HepG2 (cell line): ENCODE measurements around the gene PIM3. TPM values are rescaled to one million over a fixed set of nuclear protein-coding genes. Genes with fewer than 3 reads are reported as not detected.

Source experiments
- CHD4 ChIP-seq: fragments of 200-600 bp; sonication (generic); IDR thresholded peaks from 2 replicates; pipeline ENCODE4 v1.7.0; 2017; ENCODE audit warnings: mild to moderate bottlenecking, low read length, borderline replicate concordance
- E2F5 ChIP-seq: sonication (generic); formaldehyde crosslinking; conservative IDR thresholded peaks from 2 replicates; pipeline ENCODE4 v1.4.0; 2020; ENCODE audit warnings: missing genetic modification reagents
- FOXA1 ChIP-seq, 2 experiments: fragments of 450-650 bp in 1 of 2; sonication (generic) in 1 of 2; formaldehyde crosslinking in 1 of 2; IDR thresholded peaks; 2 replicates each; pipeline versions ENCODE4 v1.4.0 to v1.6.1; 2016 to 2020; ENCODE audit warnings: missing genetic modification reagents in 1 of 2
- GLMP ChIP-seq: sonication (generic); formaldehyde crosslinking; IDR thresholded peaks from 2 replicates; pipeline ENCODE4 v1.9.0; 2021; ENCODE audit warnings: missing genetic modification reagents, mild to moderate bottlenecking, borderline replicate concordance
- HOMEZ ChIP-seq: IDR thresholded peaks from 2 replicates; pipeline ENCODE4 v1.6.1; 2016; ENCODE audit warnings: low read depth
- NFE2L1 ChIP-seq: sonication (generic); formaldehyde crosslinking; IDR thresholded peaks from 2 replicates; pipeline ENCODE4 v1.4.0; 2020; ENCODE audit warnings: missing genetic modification reagents, mild to moderate bottlenecking, borderline replicate concordance
- PATZ1 ChIP-seq: sonication (generic); formaldehyde crosslinking; IDR thresholded peaks from 2 replicates; pipeline ENCODE4 v1.4.0; 2020; ENCODE audit warnings: missing genetic modification reagents
- PAWR ChIP-seq: sonication (generic); formaldehyde crosslinking; IDR thresholded peaks from 2 replicates; pipeline ENCODE4 v1.4.0; 2020; ENCODE audit warnings: missing genetic modification reagents, mild to moderate bottlenecking, borderline replicate concordance
- PREB ChIP-seq: sonication (generic); formaldehyde crosslinking; IDR thresholded peaks from 2 replicates; pipeline ENCODE4 v1.4.0; 2020; ENCODE audit warnings: missing genetic modification reagents
- PTBP1 ChIP-seq: fragments of 200-400 bp; formaldehyde crosslinking; IDR thresholded peaks from 2 replicates; pipeline ENCODE4 v1.6.1; 2018; ENCODE audit warnings: low read length, low read depth; ENCODE audit not compliant: poor library complexity, severe bottlenecking
- RAD51 ChIP-seq: fragments of 450-650 bp; IDR thresholded peaks from 2 replicates; pipeline ENCODE4 v1.6.1; 2016; ENCODE audit warnings: borderline replicate concordance
- RNF219 ChIP-seq: sonication (generic); formaldehyde crosslinking; IDR thresholded peaks from 2 replicates; pipeline ENCODE4 v1.5.0; 2020; ENCODE audit warnings: mild to moderate bottlenecking, missing genetic modification reagents
- SIN3B ChIP-seq: fragments of 150-350 bp; IDR thresholded peaks from 2 replicates; pipeline ENCODE4 v1.6.1; 2014; ENCODE audit warnings: low read length
- SP5 ChIP-seq: IDR thresholded peaks from 2 replicates; pipeline ENCODE4 v1.6.1; 2016; ENCODE audit warnings: low read depth, borderline replicate concordance
- TAF1 ChIP-seq: sonication (generic); formaldehyde crosslinking; IDR thresholded peaks from 2 replicates; pipeline ENCODE4 v1.4.0; 2020; ENCODE audit warnings: missing genetic modification reagents
- ZBTB8A ChIP-seq: sonication (generic); formaldehyde crosslinking; IDR thresholded peaks from 2 replicates; pipeline ENCODE4 v1.4.0; 2020; ENCODE audit warnings: mild to moderate bottlenecking, low read depth, missing genetic modification reagents, borderline replicate concordance
- ZNF326 ChIP-seq: sonication (generic); formaldehyde crosslinking; IDR thresholded peaks from 2 replicates; pipeline ENCODE4 v1.4.0; 2020; ENCODE audit warnings: missing genetic modification reagents, borderline replicate concordance
- ZNF331 ChIP-seq: sonication (generic); formaldehyde crosslinking; IDR thresholded peaks from 2 replicates; pipeline ENCODE4 v1.4.0; 2020; ENCODE audit warnings: missing genetic modification reagents
- ZNF549 ChIP-seq: sonication (generic); formaldehyde crosslinking; IDR thresholded peaks from 2 replicates; pipeline ENCODE4 v1.5.0; 2020; ENCODE audit warnings: missing genetic modification reagents
- ZNF83 ChIP-seq: sonication (generic); formaldehyde crosslinking; IDR thresholded peaks from 2 replicates; pipeline ENCODE4 v1.4.0; 2020; ENCODE audit warnings: missing genetic modification reagents, mild to moderate bottlenecking, borderline replicate concordance
- polyA plus RNA-seq, 8 experiments: library from polyadenylated mRNA; depleted of rRNA in 3 of 8; stranded (reverse) in 7 of 8; unstranded in 1 of 8; fragments of >200 nt; fragmentation: Illumina TruSeq in 4 of 8; extraction: Trizol in 4 of 8; gene quantifications; 2 replicates each; pipeline versions ENCODE4 v1.2.1 to v1.2.3, GENCODE V29; 2011 to 2016; ENCODE audit warnings: low read depth in 4 of 8, missing spikeins in 1 of 8, mixed read lengths in 1 of 8; ENCODE audit not compliant: insufficient read depth in 1 of 8
- total RNA-seq, 5 experiments: library from RNA; depleted of rRNA; stranded (reverse); fragments of >200 nt; fragmentation: Illumina TruSeq; extraction: Trizol; gene quantifications; 2 replicates each; pipeline ENCODE4 v1.2.3, GENCODE V29; 2016; ENCODE audit warnings: low read depth in 1 of 5

PIM3 gene
- total and polyA plus RNA-seq, 2 of the 13 experiments (the other 11 are each of a cell fraction or from before 2014, with no cell fraction given), result 21.6 to 31.2 TPM

GRCh38 chr22:49942565-49943404 is 17.8 kb upstream of the PIM3 start (continued):
- TF ChIP-seq ZNF549 (no peak), ZBTB8A (CRISPR knock-in tag) (no peak), RNF219 (no peak), ZNF83 (CRISPR knock-in tag) (no peak; the same call in 1 of the 2 replicates), PAWR (no peak), PTBP1 (no peak), ZNF326 (CRISPR knock-in tag) (no peak), ZNF331 (CRISPR knock-in tag) (peak; percentile 58), TAF1 (CRISPR knock-in tag) (peak; percentile 76), SP5 (CRISPR knock-in tag) (peak; percentile 76; the same call in 1 of the 2 replicates), CHD4 (peak; percentile 63; the same call in 1 of the 2 replicates), FOXA1 (IDR thresholded peaks at IDR 0.05) (no peak), FOXA1 (CRISPR knock-in tag; IDR thresholded peaks at IDR 0.05) (no peak; the same call in 1 of the 2 replicates), PATZ1 (CRISPR knock-in tag) (peak; percentile 92), E2F5 (CRISPR knock-in tag) (no peak), PREB (CRISPR knock-in tag) (no peak), SIN3B (no peak), GLMP (CRISPR knock-in tag) (no peak), HOMEZ (CRISPR knock-in tag) (no peak), NFE2L1 (CRISPR knock-in tag) (no peak), RAD51 (peak; percentile 33; the same call in 1 of the 2 replicates)
